ENCODE results near the gene SLC8A2.
A peak's percentile ranks its signal among the peaks of the same experiment; 100 is the strongest.

SLC8A2 gene

DNA sequence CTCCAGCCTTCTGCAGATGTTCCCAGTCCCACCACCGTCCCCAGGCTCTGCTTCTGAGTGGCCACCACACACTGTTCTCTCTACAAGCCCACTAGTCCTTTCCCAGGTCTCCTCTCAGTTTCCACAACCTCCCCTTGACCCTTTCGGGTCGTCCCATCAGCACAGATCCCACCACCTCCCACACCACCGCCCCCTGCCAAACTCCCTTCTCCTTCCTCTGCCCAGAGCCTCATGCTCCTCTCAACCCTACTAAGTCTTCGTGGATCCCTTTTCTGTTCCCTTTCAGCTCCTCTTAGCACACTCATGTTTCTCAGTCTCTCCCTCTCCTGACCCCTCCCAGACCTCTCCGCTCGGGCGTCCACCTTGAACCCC is 41.2 kb upstream of the SLC8A2 start:
- no peak overlapping the region for H2AFZ ChIP-seq (ENCODE audit: low read depth, low read length)
- peaks cover 29% of the 10 kb centered on the region for H3K4me1 ChIP-seq (ENCODE audit: control insufficient read depth, insufficient read depth, low read depth, low read length)
- H2BK5ac ChIP-seq (ENCODE audit: low read depth, low read length, poor library complexity, severe bottlenecking) = no peak overlapping the region
- H3K9me3 ChIP-seq (ENCODE audit: control insufficient read depth, low read length) = no peaks in the 10 kb centered on the region
- no peak overlapping the region for H3K23ac ChIP-seq (ENCODE audit: low read length in 2 of 2)
- H3K4me2 ChIP-seq (ENCODE audit: low read length, poor library complexity, severe bottlenecking) = peak overlapping the region; percentile 72
- no peak overlapping the region for H2AK5ac ChIP-seq (ENCODE audit: low read length, severe bottlenecking)
- peak overlapping the region in 1 of 2 experiments; percentile 42 for H3K4ac ChIP-seq (ENCODE audit: low read depth in 1 of 2, low read length in 2 of 2)
- peak overlapping the region; percentile 99 for H3K9ac ChIP-seq (ENCODE audit: low read length)
- H2BK120ac ChIP-seq (ENCODE audit: low read depth, low read length) = no peak overlapping the region
- peak overlapping the region in 1 of 2 experiments; percentile 5 for H3K18ac ChIP-seq (ENCODE audit: low read depth in 1 of 2, low read length in 2 of 2)
- 82% methylated on average over 8 of the region's 8 CpGs for WGBS
- H2BK15ac ChIP-seq (ENCODE audit: low read depth, poor library complexity, severe bottlenecking) = no peak overlapping the region
- H4K91ac ChIP-seq (ENCODE audit: low read length) = no peak overlapping the region
- no peak overlapping the region for H2BK12ac ChIP-seq (ENCODE audit: low read length in 2 of 2)
- no peaks in the 10 kb centered on the region for H3K27me3 ChIP-seq (ENCODE audit: control insufficient read depth in 1 of 2, insufficient read depth in 1 of 2, low read length in 2 of 2)
- peaks cover 11 to 13% of the 10 kb centered on the region in 2 experiments for H3K36me3 ChIP-seq (ENCODE audit: control insufficient read depth in 1 of 2, insufficient read depth in 2 of 2, low read depth in 1 of 2, low read length in 2 of 2)
- H3K79me1 ChIP-seq (replicated peaks; ENCODE audit: low read length, poor library complexity, severe bottlenecking) = peaks cover 20% of the 10 kb centered on the region
- peak overlapping the region; percentile 19 for H3K27ac ChIP-seq (ENCODE audit: low read length, poor library complexity, severe bottlenecking)
- H3K4me3 ChIP-seq (ENCODE audit: insufficient read depth in 1 of 2, low read depth in 1 of 2, low read length in 2 of 2) = peak overlapping the region in 1 of 2 experiments; percentile 100
- DNase-seq = no peak
- no peak overlapping the region for H3K14ac ChIP-seq (ENCODE audit: low read length in 2 of 2)
- H4K8ac ChIP-seq (ENCODE audit: low read length) = no peak overlapping the region

GRCh38 chr19:47512183-47512947 is 40.7 kb upstream of the SLC8A2 start:
- DNase-seq = peak; percentile 33
- H3K9ac ChIP-seq (ENCODE audit: low read length) = peak overlapping the region; percentile 99
- no peak overlapping the region for H3K23ac ChIP-seq (ENCODE audit: low read length in 2 of 2)
- no peak overlapping the region for H3K4ac ChIP-seq (ENCODE audit: low read depth in 1 of 2, low read length in 2 of 2)
- H2BK12ac ChIP-seq (ENCODE audit: low read length in 2 of 2) = no peak overlapping the region
- H3K9me3 ChIP-seq (ENCODE audit: control insufficient read depth, low read length) = no peaks in the 10 kb centered on the region
- H4K91ac ChIP-seq (ENCODE audit: low read length) = no peak overlapping the region
- peaks cover 31% of the 10 kb centered on the region for H3K4me1 ChIP-seq (ENCODE audit: control insufficient read depth, insufficient read depth, low read depth, low read length)
- H2AK5ac ChIP-seq (ENCODE audit: low read length, severe bottlenecking) = peak overlapping the region; percentile 62
- no peak overlapping the region for H2BK5ac ChIP-seq (ENCODE audit: low read depth, low read length, poor library complexity, severe bottlenecking)
- H3K4me2 ChIP-seq (ENCODE audit: low read length, poor library complexity, severe bottlenecking) = peak overlapping the region; percentile 67
- H4K8ac ChIP-seq (ENCODE audit: low read length) = no peak overlapping the region
- H3K18ac ChIP-seq (ENCODE audit: low read depth in 1 of 2, low read length in 2 of 2) = no peak overlapping the region
- H3K4me3 ChIP-seq (ENCODE audit: insufficient read depth in 1 of 2, low read depth in 1 of 2, low read length in 2 of 2) = peak overlapping the region; percentile 20 to 100
- peak overlapping the region; percentile 53 for H3K27ac ChIP-seq (ENCODE audit: low read length, poor library complexity, severe bottlenecking)
- H3K79me1 ChIP-seq (replicated peaks; ENCODE audit: low read length, poor library complexity, severe bottlenecking) = peaks cover 20% of the 10 kb centered on the region
- no peak overlapping the region for H2BK120ac ChIP-seq (ENCODE audit: low read depth, low read length)
- no peaks in the 10 kb centered on the region for H3K27me3 ChIP-seq (ENCODE audit: control insufficient read depth in 1 of 2, insufficient read depth in 1 of 2, low read length in 2 of 2)
- H3K36me3 ChIP-seq (ENCODE audit: control insufficient read depth in 1 of 2, insufficient read depth in 2 of 2, low read depth in 1 of 2, low read length in 2 of 2) = peaks cover 11 to 13% of the 10 kb centered on the region in 2 experiments
- peak overlapping the region; percentile 20 for H2BK15ac ChIP-seq (ENCODE audit: low read depth, poor library complexity, severe bottlenecking)
- no peak overlapping the region for H3K14ac ChIP-seq (ENCODE audit: low read length in 2 of 2)
- WGBS = 84% methylated on average over 11 of the region's 11 CpGs
- H2AFZ ChIP-seq (ENCODE audit: low read depth, low read length) = no peak overlapping the region

GRCh38 chr19:47511681-47512080 is 40.0 kb upstream of the SLC8A2 start:
- Histone ChIP-seq H3K4me2 (ENCODE audit: low read length, poor library complexity, severe bottlenecking) (no peak overlapping the region), H3K18ac (ENCODE audit: low read depth in 1 of 2, low read length in 2 of 2) (no peak overlapping the region), H3K36me3 (ENCODE audit: control insufficient read depth in 1 of 2, insufficient read depth in 2 of 2, low read depth in 1 of 2, low read length in 2 of 2) (peaks cover 13 to 19% of the 10 kb centered on the region in 2 experiments), H2BK12ac (ENCODE audit: low read length in 2 of 2) (no peak overlapping the region), H2AFZ (ENCODE audit: low read depth, low read length) (no peak overlapping the region), H4K91ac (ENCODE audit: low read length) (no peak overlapping the region), H3K79me1 (replicated peaks; ENCODE audit: low read length, poor library complexity, severe bottlenecking) (peaks cover 27% of the 10 kb centered on the region), H3K23ac (ENCODE audit: low read length in 2 of 2) (no peak overlapping the region), H2BK120ac (ENCODE audit: low read depth, low read length) (no peak overlapping the region), H4K8ac (ENCODE audit: low read length) (no peak overlapping the region), H3K4me3 (ENCODE audit: insufficient read depth in 1 of 2, low read depth in 1 of 2, low read length in 2 of 2) (peak overlapping the region in 1 of 2 experiments; percentile 100), H3K27me3 (ENCODE audit: control insufficient read depth in 1 of 2, insufficient read depth in 1 of 2, low read length in 2 of 2) (no peaks in the 10 kb centered on the region), H3K14ac (ENCODE audit: low read length in 2 of 2) (no peak overlapping the region), H3K4me1 (ENCODE audit: control insufficient read depth, insufficient read depth, low read depth, low read length) (peaks cover 36% of the 10 kb centered on the region), H3K27ac (ENCODE audit: low read length, poor library complexity, severe bottlenecking) (no peak overlapping the region), H2AK5ac (ENCODE audit: low read length, severe bottlenecking) (peak overlapping the region; percentile 62), H3K9ac (ENCODE audit: low read length) (peak overlapping the region; percentile 99), H2BK5ac (ENCODE audit: low read depth, low read length, poor library complexity, severe bottlenecking) (no peak overlapping the region), H3K9me3 (ENCODE audit: control insufficient read depth, low read length) (no peaks in the 10 kb centered on the region), H3K4ac (ENCODE audit: low read depth in 1 of 2, low read length in 2 of 2) (no peak overlapping the region), H2BK15ac (ENCODE audit: low read depth, poor library complexity, severe bottlenecking) (no peak overlapping the region)
- DNase-seq = peak; percentile 33
- WGBS = 84% methylated on average over 7 of the region's 7 CpGs

DNA sequence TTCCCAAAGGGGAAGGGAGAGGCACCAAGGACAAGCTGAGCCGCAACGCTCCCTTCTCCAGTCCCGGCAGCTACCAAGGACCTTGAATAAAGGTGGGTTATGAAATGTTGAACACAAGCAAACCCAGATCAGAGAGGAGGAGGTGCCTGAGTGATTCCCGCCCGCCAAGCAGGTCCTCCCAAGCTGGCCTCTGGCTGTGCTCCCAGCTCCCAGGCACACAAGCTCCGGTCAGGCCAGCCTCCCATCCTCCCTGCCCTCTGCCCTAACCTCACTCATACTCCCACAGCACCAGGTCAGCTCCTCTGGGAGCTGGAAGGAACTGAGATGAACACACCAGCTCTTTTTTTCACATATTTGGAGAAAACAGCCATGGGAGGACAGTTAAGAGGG is 39.4 kb upstream of the SLC8A2 start:
- H2AK5ac ChIP-seq (ENCODE audit: low read length, severe bottlenecking) = no peak overlapping the region
- H2BK15ac ChIP-seq (ENCODE audit: low read depth, poor library complexity, severe bottlenecking) = no peak overlapping the region
- peak overlapping the region in 1 of 2 experiments; percentile 100 for H3K4me3 ChIP-seq (ENCODE audit: insufficient read depth in 1 of 2, low read depth in 1 of 2, low read length in 2 of 2)
- no peak overlapping the region for H4K91ac ChIP-seq (ENCODE audit: low read length)
- no peak overlapping the region for H2BK120ac ChIP-seq (ENCODE audit: low read depth, low read length)
- H3K9ac ChIP-seq (ENCODE audit: low read length) = peak overlapping the region; percentile 99
- no peak overlapping the region for H3K18ac ChIP-seq (ENCODE audit: low read depth in 1 of 2, low read length in 2 of 2)
- no peak overlapping the region for H2BK5ac ChIP-seq (ENCODE audit: low read depth, low read length, poor library complexity, severe bottlenecking)
- peaks cover 18 to 22% of the 10 kb centered on the region in 2 experiments for H3K36me3 ChIP-seq (ENCODE audit: control insufficient read depth in 1 of 2, insufficient read depth in 2 of 2, low read depth in 1 of 2, low read length in 2 of 2)
- 82% methylated on average over 4 of the region's 6 CpGs for WGBS
- no peak overlapping the region for H3K14ac ChIP-seq (ENCODE audit: low read length in 2 of 2)
- no peaks in the 10 kb centered on the region for H3K27me3 ChIP-seq (ENCODE audit: control insufficient read depth in 1 of 2, insufficient read depth in 1 of 2, low read length in 2 of 2)
- peaks cover 32% of the 10 kb centered on the region for H3K79me1 ChIP-seq (replicated peaks; ENCODE audit: low read length, poor library complexity, severe bottlenecking)
- no peak overlapping the region for H3K4ac ChIP-seq (ENCODE audit: low read depth in 1 of 2, low read length in 2 of 2)
- no peaks in the 10 kb centered on the region for H3K9me3 ChIP-seq (ENCODE audit: control insufficient read depth, low read length)
- H3K27ac ChIP-seq (ENCODE audit: low read length, poor library complexity, severe bottlenecking) = no peak overlapping the region
- H4K8ac ChIP-seq (ENCODE audit: low read length) = no peak overlapping the region
- H3K23ac ChIP-seq (ENCODE audit: low read length in 2 of 2) = no peak overlapping the region
- no peak overlapping the region for H2AFZ ChIP-seq (ENCODE audit: low read depth, low read length)
- DNase-seq = no peak
- no peak overlapping the region for H2BK12ac ChIP-seq (ENCODE audit: low read length in 2 of 2)
- H3K4me1 ChIP-seq (ENCODE audit: control insufficient read depth, insufficient read depth, low read depth, low read length) = peaks cover 36% of the 10 kb centered on the region
- H3K4me2 ChIP-seq (ENCODE audit: low read length, poor library complexity, severe bottlenecking) = no peak overlapping the region
